NCI-H187 treated with DMSO at 0.1 percent for 48 hours (cell line): ENCODE data around the gene MED26.

Experiments used
- DNase-seq: peaks from one replicate; lab custom pipeline; 2025; lab: John Stamatoyannopoulos, UW

The MED26 gene

DNA sequence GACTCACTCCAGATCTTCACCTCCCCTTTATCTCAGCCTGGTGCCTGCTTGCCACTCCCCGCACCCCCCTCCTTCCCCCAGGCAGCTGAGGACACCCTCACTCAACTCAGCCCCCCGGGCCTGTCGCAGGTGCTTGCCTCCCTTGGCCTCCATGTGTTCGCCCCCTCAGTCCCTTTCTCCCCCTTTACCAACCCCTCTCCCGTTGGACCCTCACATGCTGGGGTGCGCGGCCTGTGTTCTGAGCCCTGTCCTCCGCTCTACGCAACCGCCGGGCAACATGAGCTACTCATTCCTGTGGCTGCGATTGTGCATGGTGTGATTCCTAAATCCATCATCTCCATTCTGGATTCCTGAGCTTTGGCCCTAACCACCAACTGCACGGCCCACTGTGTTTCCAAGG, 90.9 kb downstream of the MED26 start:
- DNase-seq: no peak

DNA sequence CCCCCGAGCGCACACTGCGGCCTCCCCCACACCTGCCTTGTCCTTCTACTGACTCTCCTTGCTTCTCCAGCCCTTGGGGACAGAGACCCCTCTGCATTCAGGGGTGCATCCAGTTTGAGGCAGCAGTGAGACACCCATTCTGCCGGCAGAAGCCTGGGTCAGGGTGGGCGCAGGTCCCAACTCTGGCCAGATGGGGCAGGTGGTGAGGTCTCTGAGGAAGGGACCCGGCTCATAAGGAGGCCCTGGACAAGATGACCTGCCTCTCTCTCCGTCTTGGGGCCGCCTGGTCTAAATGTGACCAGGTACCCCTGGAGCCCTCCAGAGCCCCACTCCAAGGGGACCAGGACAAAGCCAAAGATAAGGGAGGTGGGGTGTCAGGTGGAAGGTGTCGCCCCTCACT, 91.9 kb downstream of the MED26 start:
- DNase-seq: no peak

DNA sequence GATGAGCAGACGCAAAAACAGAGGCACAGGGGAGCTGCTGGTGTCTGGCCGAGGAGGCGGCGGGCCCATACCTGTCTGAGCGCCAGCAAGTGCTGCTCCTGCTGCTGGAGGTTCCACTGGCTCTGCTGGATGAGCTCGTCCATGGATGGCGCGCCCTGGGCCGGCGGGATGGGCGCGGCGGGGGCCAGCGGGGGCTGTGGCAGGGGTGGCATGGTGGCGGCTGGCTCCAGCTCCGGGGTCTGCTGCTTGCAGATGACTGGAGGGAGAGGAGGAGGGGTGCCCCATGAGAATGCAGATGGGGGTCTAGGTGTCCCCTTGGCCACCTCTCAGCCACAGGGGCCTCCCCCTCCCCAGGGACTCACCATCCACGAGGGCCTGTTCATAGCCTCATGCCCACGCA, 92.6 kb downstream of the MED26 start:
- DNase-seq: no peak

DNA sequence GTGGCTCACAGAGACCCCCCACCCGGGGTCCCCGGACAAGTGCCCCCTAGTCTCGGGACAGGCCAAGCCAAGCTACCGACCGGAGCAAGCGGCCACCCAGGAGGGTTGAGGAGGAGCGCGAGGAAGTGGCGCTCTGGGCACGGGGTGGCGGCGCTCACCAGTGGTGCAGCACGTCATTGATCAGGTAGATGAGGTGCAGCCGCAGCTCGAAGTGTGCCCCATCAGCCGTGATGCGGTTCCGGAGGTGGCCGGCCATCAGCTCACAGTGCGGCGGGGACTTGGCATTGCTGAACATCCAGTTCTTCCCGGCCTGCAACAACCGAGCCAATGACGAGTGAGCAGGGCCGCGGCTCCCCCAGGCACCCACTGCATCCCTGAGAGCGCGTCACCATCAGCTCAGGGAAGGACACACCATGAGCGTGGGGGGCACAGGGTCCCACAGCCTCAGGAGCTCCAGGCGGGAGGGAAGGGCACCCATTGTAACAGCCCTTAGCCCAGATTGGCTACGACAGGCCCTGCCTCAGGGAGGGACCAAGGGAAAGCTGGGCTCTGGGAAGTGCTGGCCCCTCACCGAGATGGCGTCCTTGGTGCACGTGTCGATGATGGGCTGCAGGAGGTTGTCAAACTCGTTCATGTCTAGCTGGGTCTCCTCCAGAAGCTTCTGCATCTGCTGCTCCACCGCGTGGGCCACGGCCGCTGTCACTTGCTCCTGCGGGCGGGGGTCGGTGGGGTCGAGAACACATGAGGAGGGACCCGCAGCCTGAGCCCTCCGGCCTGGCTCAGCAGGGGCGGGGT, 95.4 kb downstream of the MED26 start:
- DNase-seq: no peak

DNA sequence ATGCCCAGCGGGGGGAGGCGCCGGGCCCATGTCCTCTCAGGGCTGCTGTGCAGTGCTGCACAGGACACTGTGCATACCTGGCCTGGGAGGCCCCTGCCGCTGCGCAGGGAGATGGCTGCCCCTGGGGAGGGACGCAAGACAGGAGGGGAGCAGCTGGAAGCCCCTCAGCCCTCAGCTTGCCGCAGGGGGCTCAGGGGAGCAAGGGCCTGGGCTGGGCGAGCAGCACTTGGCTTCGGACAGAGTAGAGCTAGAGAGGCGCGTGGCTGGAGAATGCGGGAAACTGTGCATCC, 96.7 kb downstream of the MED26 start:
- no peak for DNase-seq

DNA sequence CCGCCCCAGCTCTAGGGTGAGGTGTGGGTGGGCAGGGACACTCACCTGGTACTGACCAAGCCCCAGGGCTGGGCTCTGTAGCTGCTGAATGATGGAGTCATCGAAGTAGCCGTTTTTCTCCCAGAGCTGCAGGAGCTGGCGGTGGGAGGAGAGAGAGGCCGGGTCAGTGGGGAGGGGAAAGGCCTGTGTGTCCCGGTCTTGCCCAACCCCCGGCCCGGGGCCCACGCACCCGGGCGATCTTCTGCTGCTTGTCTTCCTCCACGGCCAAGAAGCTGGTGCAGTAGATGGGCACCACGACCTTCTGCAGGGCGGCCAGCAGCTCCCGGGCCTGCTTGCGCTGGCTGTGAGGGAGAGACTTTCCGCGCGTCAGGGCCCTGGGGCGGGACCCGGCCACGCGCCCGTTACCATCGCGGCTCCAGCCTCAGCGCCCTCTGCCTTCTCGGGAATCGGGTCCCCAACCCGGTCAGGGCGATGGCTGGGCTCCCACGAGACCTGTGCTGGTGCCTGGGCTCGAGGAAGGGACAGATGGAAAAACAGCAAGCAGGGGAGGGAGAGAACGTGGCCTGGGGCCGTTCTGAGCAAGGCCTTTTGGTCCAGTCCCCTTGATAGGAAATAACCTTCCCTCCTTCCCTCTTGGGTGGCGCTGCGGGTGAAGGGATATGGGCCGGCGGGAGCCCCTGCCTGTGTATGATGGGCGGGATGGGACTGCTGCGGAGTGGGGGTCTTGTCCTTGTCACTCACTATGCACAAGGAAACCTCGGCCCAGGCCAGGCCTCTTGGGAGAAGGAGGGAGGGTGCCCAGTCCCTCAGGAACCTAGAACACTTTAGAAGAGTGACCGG, 97.2 kb downstream of the MED26 start:
- DNase-seq: no peak

DNA sequence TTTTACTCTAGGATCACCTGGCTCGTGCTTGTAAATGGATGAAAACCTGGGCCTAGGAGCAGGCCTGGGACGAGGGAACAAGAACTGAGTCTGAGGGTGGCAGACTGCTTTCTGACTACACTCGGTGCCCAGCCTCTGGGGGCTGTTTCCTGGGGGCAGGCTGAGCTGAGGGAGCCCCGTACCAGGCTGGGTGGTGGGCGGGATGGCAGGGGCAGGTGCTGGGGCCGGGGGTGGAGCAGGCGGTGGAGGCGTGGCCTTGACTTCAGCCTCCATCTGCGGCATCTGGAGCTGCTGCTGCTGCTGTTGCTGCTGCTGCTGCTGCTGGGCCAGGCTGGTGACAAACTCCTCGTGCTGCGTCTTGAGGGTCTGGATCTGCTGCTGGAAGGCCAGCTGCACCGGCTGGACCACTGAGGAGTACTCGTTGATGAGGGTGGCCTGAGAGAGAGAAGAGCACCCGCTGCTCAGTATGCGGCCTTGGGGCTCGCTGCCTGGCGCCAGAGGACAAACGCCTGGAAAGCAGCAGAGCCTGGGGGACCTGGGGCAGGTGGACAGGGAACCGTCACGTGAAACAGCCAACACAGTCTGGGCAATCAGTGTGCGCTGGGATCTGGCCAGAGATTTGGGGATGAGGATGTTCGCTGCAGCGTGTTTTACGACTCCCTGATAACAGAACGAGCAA, 98.4 kb downstream of the MED26 start:
- DNase-seq: no peak

DNA sequence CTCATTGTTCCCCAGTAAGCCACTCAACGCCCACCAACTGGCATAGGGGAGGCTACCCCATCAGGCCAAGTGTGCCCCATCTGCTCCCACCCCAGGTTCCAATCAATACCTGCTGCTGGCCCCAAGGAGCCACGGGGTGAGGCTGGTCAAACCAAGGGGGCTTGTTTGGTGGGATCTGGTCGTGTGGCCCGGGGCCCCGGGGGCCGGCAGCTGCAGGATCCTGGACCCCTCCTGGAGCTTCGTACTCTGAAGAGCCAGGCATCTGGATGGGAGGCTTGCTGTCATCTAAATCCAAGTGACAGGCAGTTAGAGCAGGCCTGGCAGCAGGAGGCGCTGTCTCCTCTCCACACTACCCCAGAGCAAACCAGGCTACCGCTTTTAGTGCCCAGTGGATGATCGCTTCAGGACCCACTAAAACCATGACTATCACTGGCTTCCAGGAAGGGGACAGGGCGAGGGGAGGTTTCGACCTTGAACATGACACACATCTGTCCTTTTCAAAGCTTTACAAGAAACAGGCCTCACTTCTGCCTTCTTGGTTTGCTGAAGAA, 100.0 kb downstream of the MED26 start:
- no peak for DNase-seq

DNA sequence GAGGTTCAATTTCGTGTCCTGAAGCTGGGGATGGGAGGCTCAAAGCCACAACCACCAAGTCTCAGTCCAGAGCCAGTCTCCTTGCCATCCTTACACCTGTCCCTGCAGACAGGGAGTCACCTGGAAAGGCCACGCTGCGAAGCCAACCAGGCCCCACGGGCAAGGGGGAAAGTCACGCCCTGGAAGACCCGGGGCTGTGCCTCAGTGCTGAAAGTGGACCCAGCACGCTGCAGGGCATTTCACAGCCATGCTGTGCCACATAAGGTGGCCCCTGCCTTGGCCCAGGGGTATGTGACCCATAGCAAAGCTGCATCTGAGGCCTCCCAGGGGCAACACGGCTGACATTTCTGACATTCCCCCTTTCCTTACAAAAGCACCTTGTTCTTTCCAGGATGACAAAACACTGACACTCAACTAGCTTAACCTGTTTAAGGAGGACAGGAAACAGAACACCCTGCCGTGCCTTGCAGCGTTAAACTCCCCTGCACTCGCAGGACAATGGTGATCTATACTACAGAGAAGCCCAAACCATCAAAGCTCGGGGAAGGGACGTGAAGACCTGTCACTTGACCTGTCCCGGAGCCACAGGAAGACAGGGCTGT, 100.6 kb downstream of the MED26 start:
- no peak for DNase-seq

DNA sequence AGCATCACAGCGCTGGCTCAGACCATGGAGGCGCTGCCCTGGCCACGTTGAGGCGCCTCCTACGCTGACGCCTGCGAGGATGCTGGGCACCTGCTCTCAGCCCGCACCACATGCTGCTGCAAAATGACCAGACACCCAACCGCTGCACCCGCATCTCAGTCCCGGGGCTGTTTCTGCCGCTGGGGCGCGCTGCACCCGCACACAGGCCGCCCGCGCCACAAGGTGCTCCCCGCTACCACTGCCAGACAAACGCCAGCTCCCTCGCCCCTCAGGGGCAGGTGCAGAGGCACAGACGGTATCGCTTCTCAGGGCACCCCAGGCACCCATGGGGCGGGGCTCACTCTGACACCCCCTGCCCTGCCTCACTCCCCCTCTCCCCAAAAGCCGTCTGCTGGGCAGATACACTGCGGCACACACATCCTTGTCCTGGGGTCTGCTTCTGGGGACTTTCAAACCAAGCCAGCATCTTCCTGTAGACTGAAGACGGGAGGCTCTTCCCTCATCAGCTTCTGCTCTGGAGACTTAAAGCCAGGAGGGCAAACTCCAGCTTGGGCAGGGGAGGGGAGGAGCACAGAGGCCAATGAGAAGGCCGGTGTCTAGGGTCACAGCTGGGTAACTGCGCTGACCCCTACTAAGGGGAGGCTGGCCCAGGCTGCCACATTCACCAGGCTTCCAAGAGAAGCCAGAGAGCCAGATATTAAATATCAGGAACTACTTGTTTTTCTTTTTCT, 102.1 kb downstream of the MED26 start:
- no peak for DNase-seq

DNA sequence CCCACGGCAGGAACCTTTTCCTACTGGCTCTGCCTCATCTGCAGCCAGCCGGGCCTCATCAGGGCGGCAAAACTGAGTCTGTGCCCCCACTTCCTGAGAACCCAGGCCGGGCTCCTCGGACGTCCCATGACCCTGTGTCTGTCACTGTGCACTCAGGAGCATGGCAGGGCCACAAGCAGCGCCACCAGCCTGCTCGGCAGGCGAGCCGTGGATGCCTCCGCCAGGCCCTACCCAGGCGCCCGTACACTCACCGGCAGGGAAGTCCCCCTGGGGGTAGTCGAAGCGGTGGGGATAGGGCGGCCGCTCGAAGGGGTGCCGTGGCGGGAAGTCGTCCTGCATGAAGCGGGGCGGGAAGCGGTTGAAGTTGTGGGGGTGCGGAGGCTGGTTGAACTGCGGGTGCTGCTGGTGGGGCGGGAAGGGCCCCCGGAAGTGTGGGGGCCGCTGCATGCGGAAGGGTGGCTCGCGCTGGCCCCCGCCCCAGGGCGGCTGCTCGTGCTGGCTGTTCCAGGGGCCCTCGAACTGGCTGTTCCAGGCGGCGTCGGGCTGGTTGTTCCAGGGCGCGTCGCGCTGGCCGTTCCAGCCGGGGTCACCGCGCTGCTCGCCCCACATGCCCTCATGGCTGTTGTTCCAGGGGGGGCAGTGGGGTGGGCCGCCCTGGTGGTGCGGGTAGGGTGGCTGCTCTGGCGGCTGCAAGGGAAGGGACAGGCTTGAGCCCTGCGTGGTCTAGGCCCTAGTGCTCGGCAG, 102.8 kb downstream of the MED26 start:
- no peak for DNase-seq
